ENCODE results near the gene GSE1. TPM values are rescaled to one million over a fixed set of nuclear protein-coding genes. Genes with fewer than 3 reads are reported as not detected.

The GSE1 gene
- total RNA-seq, 1 experiment from 2014 or later: 90.2 TPM

DNA sequence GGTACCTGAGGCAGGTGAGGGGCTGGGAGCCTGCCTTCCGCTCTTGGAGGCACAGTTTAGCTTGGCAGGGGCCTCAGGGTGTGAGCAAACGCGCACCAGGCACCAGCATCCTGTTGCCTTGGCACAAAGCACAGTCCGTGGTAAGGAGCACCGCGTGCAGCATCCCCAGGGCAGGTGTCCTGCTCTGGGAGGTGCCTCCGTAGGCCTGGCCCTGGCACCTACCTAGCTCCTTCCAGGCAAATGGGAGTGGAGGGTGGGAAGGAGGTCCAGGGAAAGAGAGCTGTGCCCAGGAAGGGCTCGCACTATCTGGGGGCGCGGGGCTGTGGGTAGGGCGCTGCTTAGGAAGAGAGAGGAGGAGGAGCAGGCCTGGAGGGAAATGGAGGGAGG lies 3.1 kb upstream of the GSE1 start:
- no peak for DNase-seq (ENCODE audit: low read depth, low spot score)
- CTCF ChIA-PET: interaction anchor here (0.7 to 4.9 kb wide), 18 partner anchors 53 to 495 kb away, joined by 3 to 30 read pairs (median 6); no protein-coding TSS in a partner anchor
- POLR2A ChIA-PET: interaction anchor here (1.1 to 1.6 kb wide), 3 partner anchors 57 to 194 kb away, joined by 4 to 5 read pairs (median 4); no protein-coding TSS in a partner anchor
- no peak for ATAC-seq
- Histone ChIP-seq H3K4me3 (replicated peaks in 1 of 2; ENCODE audit: low read depth in 1 of 2, low read length in 2 of 2) (peak overlapping the region; percentile 2 to 85; a peak in 1 of 4 replicates), H3K4me2 (ENCODE audit: low read length) (peak overlapping the region; percentile 89), H2AFZ (ENCODE audit: low read depth, low read length, poor library complexity, severe bottlenecking) (no peak overlapping the region), H3K27ac (ENCODE audit: low read depth, low read length) (no peak overlapping the region; the same call in 1 of the 2 replicates), H3K9me3 (ENCODE audit: control insufficient read depth in 1 of 2, insufficient read depth in 1 of 2, low read depth in 1 of 2, low read length in 2 of 2) (no peaks in the 10 kb centered on the region), H3K9ac (ENCODE audit: low read length) (peak overlapping the region; percentile 84), H3K27me3 (ENCODE audit: insufficient read depth, low read length) (no peaks in the 10 kb centered on the region), H3K79me2 (ENCODE audit: insufficient read depth, low read length) (peaks cover 7% of the 10 kb centered on the region; the same call in 1 of the 2 replicates), H3K9me2 (ENCODE audit: insufficient read depth) (no peaks in the 10 kb centered on the region), H3K36me3 (ENCODE audit: control insufficient read depth in 1 of 2, insufficient read depth in 2 of 2, low read length in 2 of 2) (no peaks in the 10 kb centered on the region), H4K20me1 (ENCODE audit: insufficient read depth) (no peaks in the 10 kb centered on the region), H3K4me1 (ENCODE audit: control insufficient read depth in 1 of 2, insufficient read depth in 2 of 2, low read length in 2 of 2) (peaks cover 14 to 46% of the 10 kb centered on the region in 2 experiments)
- RAD21 ChIA-PET (ENCODE audit: low non-redundant PET in 1 of 2, low total read pairs in 2 of 2, uncharacterized antibody in 2 of 2, unreplicated experiment in 2 of 2): interaction anchor here in 1 of 2 experiments (1.1 to 2.1 kb wide), 4 partner anchors 119 to 215 kb away, joined by 3 to 11 read pairs (median 4); no protein-coding TSS in a partner anchor
- intact Hi-C loops (cut with micrococcal nuclease): loop anchor here (1.0 to 10.0 kb wide), 6 partner anchors 55 to 307 kb away; no protein-coding TSS in a partner anchor
- BruUV-seq (replicated peaks): no TSS peak
- TF ChIP-seq, protein P1, sequence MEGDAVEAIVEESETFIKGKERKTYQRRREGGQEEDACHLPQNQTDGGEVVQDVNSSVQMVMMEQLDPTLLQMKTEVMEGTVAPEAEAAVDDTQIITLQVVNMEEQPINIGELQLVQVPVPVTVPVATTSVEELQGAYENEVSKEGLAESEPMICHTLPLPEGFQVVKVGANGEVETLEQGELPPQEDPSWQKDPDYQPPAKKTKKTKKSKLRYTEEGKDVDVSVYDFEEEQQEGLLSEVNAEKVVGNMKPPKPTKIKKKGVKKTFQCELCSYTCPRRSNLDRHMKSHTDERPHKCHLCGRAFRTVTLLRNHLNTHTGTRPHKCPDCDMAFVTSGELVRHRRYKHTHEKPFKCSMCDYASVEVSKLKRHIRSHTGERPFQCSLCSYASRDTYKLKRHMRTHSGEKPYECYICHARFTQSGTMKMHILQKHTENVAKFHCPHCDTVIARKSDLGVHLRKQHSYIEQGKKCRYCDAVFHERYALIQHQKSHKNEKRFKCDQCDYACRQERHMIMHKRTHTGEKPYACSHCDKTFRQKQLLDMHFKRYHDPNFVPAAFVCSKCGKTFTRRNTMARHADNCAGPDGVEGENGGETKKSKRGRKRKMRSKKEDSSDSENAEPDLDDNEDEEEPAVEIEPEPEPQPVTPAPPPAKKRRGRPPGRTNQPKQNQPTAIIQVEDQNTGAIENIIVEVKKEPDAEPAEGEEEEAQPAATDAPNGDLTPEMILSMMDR (IDR thresholded peaks at IDR 0.05 in 2 of 3, conservative IDR thresholded peaks at IDR 0.05 in 1 of 3; ENCODE audit: borderline replicate concordance in 1 of 3, insufficient read depth in 1 of 3, low read depth in 2 of 3, low read length in 2 of 3): no peak
- TF ChIP-seq ATF3 (IDR thresholded peaks at IDR 0.05): no peak

GRCh38 chr16:85610446-85611193 lies 2.5 kb upstream of the GSE1 start:
- Histone ChIP-seq H3K4me1 (ENCODE audit: control insufficient read depth in 1 of 2, insufficient read depth in 2 of 2, low read length in 2 of 2) (peaks cover 19 to 51% of the 10 kb centered on the region in 2 experiments), H3K36me3 (ENCODE audit: control insufficient read depth in 1 of 2, insufficient read depth in 2 of 2, low read length in 2 of 2) (no peaks in the 10 kb centered on the region), H3K4me2 (ENCODE audit: low read length) (peak overlapping the region; percentile 89), H4K20me1 (ENCODE audit: insufficient read depth) (peaks cover 4% of the 10 kb centered on the region; the same call in 1 of the 2 replicates), H3K27me3 (ENCODE audit: insufficient read depth, low read length) (no peaks in the 10 kb centered on the region), H3K79me2 (ENCODE audit: insufficient read depth, low read length) (peaks cover 11% of the 10 kb centered on the region), H3K4me3 (replicated peaks in 1 of 2; ENCODE audit: low read depth in 1 of 2, low read length in 2 of 2) (peak overlapping the region; percentile 85 to 91), H3K9me3 (ENCODE audit: control insufficient read depth in 1 of 2, insufficient read depth in 1 of 2, low read depth in 1 of 2, low read length in 2 of 2) (no peaks in the 10 kb centered on the region), H3K9ac (ENCODE audit: low read length) (peak overlapping the region; percentile 84), H3K9me2 (ENCODE audit: insufficient read depth) (no peaks in the 10 kb centered on the region), H3K27ac (ENCODE audit: low read depth, low read length) (peak overlapping the region; percentile 73), H2AFZ (ENCODE audit: low read depth, low read length, poor library complexity, severe bottlenecking) (no peak overlapping the region)
- RAD21 ChIA-PET (ENCODE audit: low non-redundant PET in 1 of 2, low total read pairs in 2 of 2, uncharacterized antibody in 2 of 2, unreplicated experiment in 2 of 2): interaction anchor here (0.6 to 2.1 kb wide), 10 partner anchors 54 to 280 kb away, joined by 3 to 11 read pairs (median 4); no protein-coding TSS in a partner anchor
- POLR2A ChIA-PET: interaction anchor here (0.6 to 1.6 kb wide), 6 partner anchors 42 to 1902 kb away, joined by 3 to 5 read pairs (median 4); no protein-coding TSS in a partner anchor
- DNase-seq (ENCODE audit: low read depth, low spot score): peak; percentile 83
- BruUV-seq (replicated peaks): TSS peak; percentile 46
- ATAC-seq: peak; percentile 49
- TF ChIP-seq TCF7L2 (IDR thresholded peaks at IDR 0.05; ENCODE audit: borderline replicate concordance, extremely low read depth, insufficient read depth, insufficient read length): peak; percentile 23
- no peak for TF ChIP-seq RAD21 (IDR thresholded peaks at IDR 0.05; ENCODE audit: low read depth)
- peak; percentile 23 for TF ChIP-seq YY1 (IDR thresholded peaks at IDR 0.05; ENCODE audit: extremely low read depth, insufficient replicate concordance, low read depth, low read length)
- 0 out of 2 replicates have a peak, but pooled peaks have one; percentile 2 for TF ChIP-seq POLR2AphosphoS5 (IDR thresholded peaks at IDR 0.05; ENCODE audit: low read depth, low read length)
- TF ChIP-seq, protein P1 (IDR thresholded peaks at IDR 0.05 in 2 of 3, conservative IDR thresholded peaks at IDR 0.05 in 1 of 3; ENCODE audit: borderline replicate concordance in 1 of 3, insufficient read depth in 1 of 3, low read depth in 2 of 3, low read length in 2 of 3): peak in 2 of 3 experiments; percentile 99 to 100; a peak in 4 of 6 replicates
- CTCF ChIA-PET: interaction anchor here (0.7 to 4.9 kb wide), 20 partner anchors 47 to 496 kb away, joined by 3 to 30 read pairs (median 6); no protein-coding TSS in a partner anchor
- intact Hi-C loops (cut with micrococcal nuclease): loop anchor here (1.0 to 10.0 kb wide), 7 partner anchors 56 to 495 kb away; no protein-coding TSS in a partner anchor
